Natural killer cell treated with Interleukin-12 subunit alpha and Interleukin-12 subunit beta and Interleukin-15 and Interleukin-18, amount 100 ng/mL, for 72 hours (primary cell): ENCODE data around the gene CCDC12. TPM values are rescaled to one million over a fixed set of nuclear protein-coding genes. Genes with fewer than 3 reads are reported as not detected.

Experiments
- ATAC-seq, 2 donors: fragments of 150-1000 bp; cut with Tn5 transposase in 1 of 2; sonication (Bioruptor Pico), chemical (Tn5 transposase) in 1 of 2; 2 replicates each; pipeline ENCODE4 v1.10.0; 2021
- DNase-seq: peaks from one replicate; pipeline ENCODE4 v3.0.0; 2022; ENCODE audit warnings: low spot score
- H3K27ac Mint-ChIP-seq, 2 donors: 1 replicate in 1 of 2; 2 replicates in 1 of 2; pipeline ENCODE4 v1.8.0; 2022; ENCODE audit warnings: mixed read lengths in 2 of 2, mild to moderate bottlenecking in 1 of 2, moderate library complexity in 1 of 2
- H3K27me3 Mint-ChIP-seq, 2 donors: 1 replicate in 1 of 2; 2 replicates in 1 of 2; pipeline ENCODE4 v1.8.0; 2022; ENCODE audit warnings: mixed read lengths in 2 of 2
- H3K36me3 Mint-ChIP-seq: one replicate; pipeline ENCODE4 v1.8.0; 2022; ENCODE audit warnings: mixed read lengths
- H3K4me1 Mint-ChIP-seq, 2 donors: 1 replicate in 1 of 2; 2 replicates in 1 of 2; pipeline ENCODE4 v1.8.0; 2022; ENCODE audit warnings: low read depth in 2 of 2, mixed read lengths in 2 of 2, mild to moderate bottlenecking in 1 of 2
- H3K4me3 Mint-ChIP-seq: one replicate; pipeline ENCODE4 v1.8.0; 2022; ENCODE audit warnings: mixed read lengths
- H3K9me3 Mint-ChIP-seq: 2 replicates; pipeline ENCODE4 v1.8.0; 2022; ENCODE audit warnings: mixed read lengths
- total RNA-seq, 2 donors: library from RNA; stranded (reverse); gene quantifications; one replicate each; pipeline ENCODE4 v1.2.3, GENCODE V29; 2022

CCDC12 gene
- total RNA-seq, 2 donors from 2014 or later = 58.0 to 89.8 TPM

GRCh38 chr3:46987743-46988401, 11.3 kb upstream of the CCDC12 start:
- Mint-ChIP-seq H3K27me3 (no peaks in the 10 kb centered on the region), H3K36me3 (no peaks in the 10 kb centered on the region), H3K4me1 (peaks cover 61% of the 10 kb centered on the region in 2 donors), H3K9me3 (no peaks in the 10 kb centered on the region), H3K27ac (peak overlapping the region; percentile 97), H3K4me3 (peak overlapping the region; percentile 83)
- DNase-seq (peak; percentile 95), ATAC-seq (peak; percentile 96 to 98)

GRCh38 chr3:46987319-46987742, 10.8 kb upstream of the CCDC12 start:
- Mint-ChIP-seq H3K36me3 (no peaks in the 10 kb centered on the region), H3K4me1 (peaks cover 65 to 66% of the 10 kb centered on the region in 2 donors), H3K27me3 (no peaks in the 10 kb centered on the region), H3K27ac (peak overlapping the region; percentile 97), H3K4me3 (peak overlapping the region; percentile 83), H3K9me3 (no peaks in the 10 kb centered on the region)
- ATAC-seq = peak in 1 of 2 donors; percentile 14
- DNase-seq = no peak

- Mint-ChIP-seq H3K9me3 (no peaks in the 10 kb centered on the region), H3K4me1 (peaks cover 67% of the 10 kb centered on the region in 2 donors), H3K27me3 (no peaks in the 10 kb centered on the region), H3K4me3 (peak overlapping the region; percentile 83), H3K27ac (peak overlapping the region; percentile 97), H3K36me3 (no peaks in the 10 kb centered on the region)
- DNase-seq (no peak), ATAC-seq (no peak)
These were observed 10.3 kb upstream of the CCDC12 start for GRCh38 chr3:46986782-46987310.

- Mint-ChIP-seq H3K36me3 (no peaks in the 10 kb centered on the region), H3K4me3 (peak overlapping the region; percentile 83), H3K4me1 (peaks cover 67 to 72% of the 10 kb centered on the region in 2 donors), H3K27ac (peak overlapping the region; percentile 97), H3K9me3 (no peaks in the 10 kb centered on the region), H3K27me3 (no peaks in the 10 kb centered on the region)
- no peak for DNase-seq
- ATAC-seq = no peak
These were observed 9.6 kb upstream of the CCDC12 start for GRCh38 chr3:46986055-46986730.

GRCh38 chr3:46985588-46985987, 9.0 kb upstream of the CCDC12 start:
- Mint-ChIP-seq H3K9me3 (no peaks in the 10 kb centered on the region), H3K27me3 (no peaks in the 10 kb centered on the region), H3K36me3 (no peaks in the 10 kb centered on the region), H3K27ac (peak overlapping the region; percentile 97), H3K4me1 (peaks cover 66 to 76% of the 10 kb centered on the region in 2 donors), H3K4me3 (no peak overlapping the region)
- DNase-seq = no peak
- ATAC-seq = no peak

GRCh38 chr3:46984591-46985459, 8.3 kb upstream of the CCDC12 start:
- H3K9me3 Mint-ChIP-seq = no peaks in the 10 kb centered on the region
- DNase-seq = no peak
- peak overlapping the region; percentile 34 for H3K4me3 Mint-ChIP-seq
- no peak for ATAC-seq
- peaks cover 58 to 70% of the 10 kb centered on the region in 2 donors for H3K4me1 Mint-ChIP-seq
- H3K36me3 Mint-ChIP-seq = no peaks in the 10 kb centered on the region
- no peaks in the 10 kb centered on the region for H3K27me3 Mint-ChIP-seq
- H3K27ac Mint-ChIP-seq = peak overlapping the region; percentile 97

GRCh38 chr3:46982546-46982945, 6.0 kb upstream of the CCDC12 start:
- Mint-ChIP-seq H3K27ac (peak overlapping the region; percentile 73 to 89), H3K4me1 (peaks cover 46 to 60% of the 10 kb centered on the region in 2 donors), H3K36me3 (no peaks in the 10 kb centered on the region), H3K9me3 (no peaks in the 10 kb centered on the region), H3K4me3 (peak overlapping the region; percentile 36), H3K27me3 (no peaks in the 10 kb centered on the region)
- ATAC-seq = no peak
- no peak for DNase-seq

- no peaks in the 10 kb centered on the region for H3K9me3 Mint-ChIP-seq
- ATAC-seq = no peak
- H3K36me3 Mint-ChIP-seq = no peaks in the 10 kb centered on the region
- no peak for DNase-seq
- no peaks in the 10 kb centered on the region for H3K27me3 Mint-ChIP-seq
- peak overlapping the region; percentile 80 to 89 for H3K27ac Mint-ChIP-seq
- peaks cover 47 to 58% of the 10 kb centered on the region in 2 donors for H3K4me1 Mint-ChIP-seq
- peak overlapping the region; percentile 53 for H3K4me3 Mint-ChIP-seq
These were observed 5.5 kb upstream of the CCDC12 start for GRCh38 chr3:46981932-46982471.

- H3K4me1 Mint-ChIP-seq = peaks cover 40 to 43% of the 10 kb centered on the region in 2 donors
- DNase-seq = no peak
- peak in 1 of 2 donors; percentile 13 for ATAC-seq
These were observed 3.5 kb upstream of the CCDC12 start for GRCh38 chr3:46979958-46980497.

GRCh38 chr3:46978985-46979944, 2.7 kb upstream of the CCDC12 start, which contains the start of gene NBEAL2:
Gene NBEAL2, plus strand, starts transcription at chr3:46979666. Its CDS starts 196 bp downstream, at chr3:46979862.
- H3K9me3 Mint-ChIP-seq = no peaks in the 10 kb centered on the region
- ATAC-seq (peak; percentile 90 to 91), DNase-seq (peak; percentile 99)
- peak within 1 kb of the TSS; percentile 85 for H3K4me3 Mint-ChIP-seq
- no peaks in the 10 kb centered on the region for H3K27me3 Mint-ChIP-seq
- peaks cover 40 to 44% of the 10 kb centered on the region in 2 donors for H3K4me1 Mint-ChIP-seq
- H3K36me3 Mint-ChIP-seq = peaks cover 5% of the 10 kb centered on the region
- peak within 1 kb of the TSS; percentile 80 to 89 for H3K27ac Mint-ChIP-seq

More at GRCh38 chr3:46979958-46980497, 3.5 kb upstream of the CCDC12 start:
- H3K27me3 Mint-ChIP-seq = no peaks in the 10 kb centered on the region
- H3K4me3 Mint-ChIP-seq = peak overlapping the region; percentile 85
- peak overlapping the region in 1 of 2 donors; percentile 89 for H3K27ac Mint-ChIP-seq
- peaks cover under 1% of the 10 kb centered on the region for H3K36me3 Mint-ChIP-seq
- no peaks in the 10 kb centered on the region for H3K9me3 Mint-ChIP-seq

GRCh38 chr3:46978381-46978780, 1.8 kb upstream of the CCDC12 start:
- ATAC-seq (no peak), DNase-seq (no peak)
- Mint-ChIP-seq H3K9me3 (no peaks in the 10 kb centered on the region), H3K36me3 (peaks cover 5% of the 10 kb centered on the region), H3K27me3 (no peaks in the 10 kb centered on the region), H3K4me1 (peaks cover 41 to 45% of the 10 kb centered on the region in 2 donors), H3K4me3 (peak overlapping the region; percentile 96), H3K27ac (peak overlapping the region; percentile 89 to 97)

- Mint-ChIP-seq H3K9me3 (no peaks in the 10 kb centered on the region), H3K27me3 (no peaks in the 10 kb centered on the region), H3K4me3 (peak overlapping the region; percentile 96), H3K27ac (peak overlapping the region; percentile 89 to 97), H3K36me3 (peaks cover 5% of the 10 kb centered on the region), H3K4me1 (peaks cover 42 to 44% of the 10 kb centered on the region in 2 donors)
- DNase-seq = no peak
- ATAC-seq = no peak
These were observed 1.3 kb upstream of the CCDC12 start for GRCh38 chr3:46977811-46978195.
